Epidermal melanocyte (primary cell): ENCODE measurements around the gene CSPG4.
"Not testable (repeated sequence)": the region's sequence is repeated elsewhere in the genome, so short reads cannot be mapped to it uniquely, and the experiment has no call there.

Experiments
- DNase-seq: peaks from one replicate; pipeline ENCODE4 v3.0.0; 2011; ENCODE audit warnings: low spot score; ENCODE audit not compliant: insufficient read length

The CSPG4 gene

DNA sequence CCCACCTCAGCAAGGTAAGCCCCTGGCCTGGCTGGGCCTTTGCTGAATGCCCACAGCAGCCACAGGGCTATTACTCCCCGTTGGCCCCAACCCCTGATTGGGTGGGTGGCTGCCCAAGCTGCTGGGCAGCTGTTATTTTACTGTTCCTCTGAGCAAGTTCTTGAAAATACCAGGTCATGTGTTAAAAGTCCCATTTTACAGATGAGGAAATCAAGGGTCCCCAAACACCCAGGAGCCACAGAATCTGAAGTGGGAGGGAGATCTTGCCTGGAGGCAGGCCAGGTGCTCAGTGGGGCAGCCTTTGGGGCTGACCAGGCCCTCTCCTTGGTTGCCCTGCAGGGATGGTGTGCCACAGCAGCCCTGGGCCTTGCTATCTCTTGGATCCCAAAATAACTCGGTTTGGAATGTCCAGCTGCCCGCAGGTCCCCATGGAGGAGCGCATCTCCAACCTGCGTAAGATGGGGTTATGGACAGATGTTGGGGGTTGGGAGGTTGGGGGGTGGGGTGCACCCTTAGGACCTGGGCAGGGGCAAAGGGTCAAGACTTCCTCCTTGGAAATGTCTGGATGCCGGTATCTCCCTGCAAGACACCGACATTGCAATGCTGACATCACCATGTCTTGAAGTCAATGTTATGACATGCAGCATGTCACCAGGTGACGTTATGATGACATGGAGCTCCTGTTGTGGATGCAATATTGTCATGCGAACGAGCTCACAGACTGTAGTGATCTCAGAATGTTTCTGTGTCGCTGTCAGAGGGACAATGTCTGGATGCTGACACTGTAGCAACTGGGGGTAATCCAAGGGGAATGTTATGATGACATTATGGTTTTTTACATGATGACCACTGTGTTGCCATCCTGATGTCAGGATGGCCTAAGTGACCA lies 13.3 kb upstream of the CSPG4 start:
- no peak for DNase-seq

GRCh38 chr15:75725006-75725718 lies 12.5 kb upstream of the CSPG4 start:
- no peak for DNase-seq

DNA sequence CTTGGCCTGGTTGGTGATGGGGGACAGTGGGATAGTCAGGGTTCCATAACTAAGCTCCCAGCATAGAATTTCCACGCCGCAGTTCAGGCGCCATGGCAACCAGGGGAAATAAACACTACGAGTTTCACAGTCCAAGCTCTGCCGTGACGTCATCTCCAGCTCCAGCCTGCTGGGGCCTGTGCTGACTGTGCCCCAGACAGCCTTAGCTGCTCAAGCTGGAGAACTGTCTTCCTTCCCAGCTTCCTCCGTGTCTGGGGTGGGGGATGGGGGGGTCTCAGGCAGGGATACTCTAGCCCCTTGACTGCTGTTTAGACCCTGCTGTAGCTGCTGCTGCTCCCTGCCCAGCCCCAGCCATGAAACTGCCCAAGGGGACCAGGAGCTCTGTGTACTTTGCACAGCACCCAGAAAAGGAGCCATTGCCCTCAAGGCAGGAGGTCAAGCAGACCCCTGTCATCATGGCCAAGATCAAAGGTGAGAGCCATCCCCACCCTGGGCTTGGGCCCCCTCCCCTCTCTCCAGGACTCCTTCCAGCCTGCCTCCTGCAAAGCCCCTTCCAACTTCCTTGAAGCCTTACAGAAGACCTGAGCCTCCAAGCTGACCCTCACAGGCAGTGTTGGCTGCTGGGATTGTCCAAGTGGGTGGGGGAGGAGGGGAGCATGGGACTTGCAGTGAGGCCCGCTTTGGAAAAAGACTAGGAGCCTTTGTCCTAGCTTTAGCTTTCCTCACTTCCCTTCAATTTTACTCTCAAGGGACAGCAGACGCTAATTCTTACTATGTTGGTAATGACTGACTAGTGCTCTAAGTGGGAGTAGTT lies 11.4 kb upstream of the CSPG4 start:
- DNase-seq = peak; percentile 96

DNA sequence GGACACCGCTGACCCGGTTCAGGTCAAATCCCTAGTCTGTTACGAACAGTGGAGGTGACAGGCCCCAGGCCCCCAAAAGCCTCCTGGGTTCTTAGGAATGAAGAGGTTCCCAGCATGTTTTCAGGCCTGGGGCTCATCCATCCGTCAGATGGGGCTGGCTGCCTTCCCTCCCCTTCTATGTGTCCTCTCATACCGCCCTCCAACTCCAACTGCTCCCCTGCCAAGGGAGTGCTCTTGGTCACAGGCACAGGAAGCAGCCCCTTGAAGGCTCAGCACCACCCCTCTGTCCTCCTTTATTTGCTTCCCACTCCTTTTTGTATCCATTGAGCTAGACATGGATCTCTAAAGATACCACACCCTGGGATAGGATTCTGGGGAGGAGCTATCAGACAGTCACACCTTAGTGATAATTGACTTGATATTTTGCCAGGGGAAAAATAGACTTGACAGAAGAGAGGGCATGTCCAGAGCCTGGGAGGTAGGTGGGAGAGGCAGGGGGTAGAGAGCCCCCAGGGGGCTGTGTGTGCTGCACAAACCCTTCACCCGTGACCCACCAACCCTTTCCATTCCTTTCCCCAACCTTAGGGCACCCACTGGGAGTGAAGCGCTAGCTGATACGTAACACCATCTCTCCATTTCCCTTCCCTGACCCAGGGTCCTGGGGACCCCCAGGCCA lies 10.7 kb upstream of the CSPG4 start:
- no peak for DNase-seq

DNA sequence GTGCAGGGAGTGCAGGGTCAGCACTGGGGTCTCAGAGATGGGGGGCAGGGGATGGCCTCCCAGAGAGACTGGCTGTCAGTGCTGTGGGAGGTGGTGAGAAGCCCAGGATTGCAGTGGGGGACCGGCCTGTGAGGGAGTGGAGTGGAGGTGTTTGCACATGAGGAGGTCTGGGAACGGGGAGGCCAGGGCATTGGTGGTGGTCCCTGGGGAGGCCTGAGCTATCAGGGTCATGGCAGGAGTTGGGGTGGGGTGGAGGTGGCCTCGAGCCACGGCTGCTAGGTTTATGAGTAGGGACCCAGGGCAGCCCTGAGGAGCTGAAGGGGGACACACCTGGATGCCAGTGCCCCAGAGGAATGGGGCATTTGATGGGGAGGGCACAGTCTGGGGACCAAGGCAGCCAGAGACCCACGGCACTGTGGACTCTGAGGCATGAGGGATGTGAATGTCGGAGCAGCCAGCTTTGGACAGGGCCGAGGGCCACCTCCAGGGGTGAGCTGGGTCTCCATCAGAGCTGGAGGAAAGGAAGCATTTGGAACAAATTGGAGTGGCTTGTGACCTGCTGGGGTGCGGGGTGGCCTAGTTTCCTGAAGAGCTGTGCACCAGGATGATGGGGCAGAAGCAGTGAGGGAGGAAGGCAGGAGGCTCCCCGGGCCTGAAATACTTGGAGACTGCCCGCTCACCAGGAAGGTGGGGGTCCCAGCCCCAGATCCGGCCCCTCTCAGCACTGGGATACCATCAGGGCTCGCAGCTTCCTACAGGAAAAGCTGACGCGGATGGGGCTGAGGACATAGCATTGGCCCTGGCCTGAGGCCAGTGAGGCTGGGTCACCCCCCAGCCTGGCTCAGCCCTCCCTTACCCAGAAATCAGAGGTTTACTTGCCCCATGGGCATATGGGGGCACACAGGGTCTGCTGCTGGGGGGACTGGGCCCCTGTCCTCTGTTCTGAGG lies 9.5 kb upstream of the CSPG4 start:
- DNase-seq = no peak

GRCh38 chr15:75721480-75721922 lies 8.9 kb upstream of the CSPG4 start:
- DNase-seq = no peak

GRCh38 chr15:75720787-75721479 lies 8.3 kb upstream of the CSPG4 start:
- DNase-seq = no peak

- DNase-seq = no peak
Measured at GRCh38 chr15:75720297-75720696, 7.6 kb upstream of the CSPG4 start.

GRCh38 chr15:75718328-75718727 lies 5.7 kb upstream of the CSPG4 start:
- DNase-seq = no peak

DNA sequence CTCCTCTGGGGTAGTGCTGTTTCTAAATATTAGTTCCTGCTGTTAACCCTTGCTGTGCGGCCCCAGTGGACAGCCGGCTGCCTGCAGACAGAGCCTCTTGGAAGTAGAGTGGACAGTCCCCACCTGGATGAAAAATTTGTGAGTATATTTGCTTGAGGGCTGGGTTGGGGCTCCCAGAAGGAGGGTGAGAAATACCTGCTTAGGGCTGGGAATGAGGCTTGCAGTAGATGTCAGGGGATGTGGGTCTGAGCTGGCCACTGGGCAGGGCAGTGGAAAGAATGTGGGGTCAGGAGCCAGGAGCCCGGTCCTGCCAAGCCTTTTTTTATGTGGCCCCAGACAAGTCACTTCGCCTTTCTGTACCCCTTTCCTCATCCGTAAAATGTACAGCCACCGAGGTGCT lies 4.4 kb upstream of the CSPG4 start:
- not testable (repeated sequence) for DNase-seq

DNA sequence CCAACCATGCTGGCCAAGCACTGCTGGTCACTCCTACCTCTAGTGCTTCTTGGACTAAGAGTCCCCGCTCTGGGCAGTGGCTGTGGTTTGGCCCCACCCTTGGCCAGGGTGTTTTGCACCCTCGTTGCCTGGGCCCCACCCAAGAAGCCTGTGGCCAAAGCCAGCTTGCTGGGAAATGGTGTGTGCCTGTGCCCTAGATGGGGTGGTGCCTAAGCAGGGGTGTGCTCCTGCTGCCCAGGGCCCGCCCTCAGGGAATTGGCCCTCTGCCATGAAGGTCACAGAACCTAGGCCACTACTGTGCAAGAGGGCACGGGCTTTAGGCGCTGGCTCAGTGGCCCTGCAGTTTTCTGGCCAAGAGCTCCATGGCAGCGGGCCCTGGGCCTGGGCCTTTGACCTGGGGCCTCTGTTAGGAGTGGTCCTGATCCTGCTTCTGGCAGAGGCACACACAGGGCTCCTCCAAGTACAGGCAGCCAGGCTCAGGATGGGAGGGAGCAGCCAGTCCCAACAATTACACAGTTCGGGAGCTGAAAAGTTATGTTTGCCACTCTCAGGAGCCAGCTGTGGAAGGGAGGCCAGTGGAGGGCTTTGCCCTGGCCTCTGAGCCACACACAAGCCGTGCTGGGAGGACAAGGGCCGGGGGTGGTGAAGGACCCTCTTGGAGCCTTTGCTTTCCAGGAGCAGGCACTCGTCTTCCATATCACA lies 3.8 kb upstream of the CSPG4 start:
- DNase-seq = not testable (repeated sequence)

DNA sequence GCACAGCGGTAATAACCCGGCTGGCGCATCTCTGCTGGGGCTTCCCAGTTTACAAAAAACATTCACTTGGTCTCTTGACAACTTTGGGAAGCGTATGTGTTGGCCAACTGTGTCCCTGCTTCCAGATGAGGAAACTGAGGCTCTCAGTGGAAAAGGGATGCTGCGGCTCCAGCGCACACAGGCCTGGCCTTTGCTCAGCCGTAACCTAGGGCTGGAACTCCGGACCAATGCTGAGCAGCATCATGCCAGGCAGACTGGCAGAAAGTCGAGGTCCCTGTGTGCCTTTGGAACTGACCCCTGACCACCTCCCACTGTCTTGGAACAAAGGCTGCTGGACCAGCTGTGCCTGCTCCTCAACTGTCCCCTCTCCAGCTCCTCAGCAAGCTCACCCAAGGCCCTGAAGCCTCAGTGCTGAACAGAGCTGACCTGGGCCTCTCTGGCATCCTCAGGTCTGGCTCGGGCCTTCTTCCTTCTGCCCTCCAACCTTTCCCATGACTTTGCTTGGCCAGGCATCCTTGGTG lies 2.7 kb upstream of the CSPG4 start:
- DNase-seq = not testable (repeated sequence)

DNA sequence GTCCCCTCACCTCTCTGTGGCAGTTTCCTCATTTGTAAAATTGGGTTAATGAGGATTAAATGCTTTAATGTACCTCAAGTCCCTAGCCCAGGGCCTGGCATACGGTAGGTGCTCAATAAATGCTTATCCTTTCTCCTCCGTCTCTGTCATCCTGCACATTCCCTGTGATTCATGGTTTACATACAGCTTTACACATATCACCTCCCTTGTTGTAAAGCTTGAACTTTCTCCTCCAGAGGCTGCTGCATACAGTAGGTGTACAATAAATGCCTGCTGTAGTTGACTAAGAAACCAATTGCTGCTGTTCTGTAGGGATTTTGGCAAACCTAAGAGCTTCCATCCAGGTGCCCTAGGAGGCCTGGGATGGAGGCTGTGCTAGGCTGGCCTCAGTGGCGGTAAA lies 1.5 kb upstream of the CSPG4 start:
- no peak for DNase-seq

DNA sequence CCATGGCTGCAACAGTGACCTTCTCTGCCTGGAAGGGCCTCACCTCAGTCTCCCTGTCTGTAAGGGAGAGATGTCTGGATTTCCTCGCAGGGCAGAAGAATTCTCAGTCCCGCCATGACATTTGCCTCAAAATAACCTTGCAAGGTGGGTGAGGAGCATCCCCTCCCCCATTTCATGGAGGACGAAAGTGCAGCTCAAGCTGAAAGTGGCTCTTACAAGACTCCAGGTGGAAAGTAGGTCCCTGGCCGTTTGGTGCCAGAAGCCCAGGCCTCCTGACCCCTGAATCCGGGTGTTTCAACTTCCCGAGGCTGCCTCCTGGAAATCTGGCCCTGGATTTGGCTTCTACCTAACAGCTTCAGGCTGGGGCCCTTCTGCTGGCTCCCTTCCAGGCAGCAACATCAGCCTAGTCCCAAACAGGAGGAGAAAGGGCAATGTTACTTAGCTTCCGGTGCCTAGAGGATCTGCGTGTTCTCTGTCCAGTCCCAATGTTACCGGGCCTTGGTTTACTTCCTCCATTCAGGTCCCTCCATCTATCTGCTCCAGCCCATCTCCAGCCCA lies 769 bp upstream of the CSPG4 start:
- DNase-seq = no peak

GRCh38 chr15:75711495-75711894 lies 1.2 kb downstream of the CSPG4 start:
- DNase-seq = not testable (repeated sequence)

- not testable (repeated sequence) for DNase-seq
Measured at GRCh38 chr15:75710874-75711273, 1.8 kb downstream of the CSPG4 start.

DNA sequence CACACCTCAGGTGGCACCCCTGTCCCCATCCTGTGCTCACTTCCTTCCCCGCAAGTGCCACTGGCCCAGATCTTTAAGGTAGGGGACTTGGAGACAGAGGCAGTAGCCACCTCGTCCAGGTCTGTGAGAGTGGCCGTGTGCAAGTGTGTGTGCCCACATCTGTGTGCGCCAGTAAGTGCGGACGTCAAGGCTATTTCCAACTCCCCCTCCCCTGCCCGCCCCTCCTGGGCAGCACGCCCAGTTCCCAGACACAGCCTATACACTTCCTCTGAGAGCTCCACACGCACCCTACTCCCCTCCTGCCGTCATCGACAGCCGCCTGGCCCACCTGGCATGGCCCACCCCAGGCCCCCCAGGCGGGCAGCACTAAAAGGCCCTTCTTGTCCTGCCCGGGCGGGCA lies 3.2 kb downstream of the CSPG4 start:
- DNase-seq = not testable (repeated sequence)

DNA sequence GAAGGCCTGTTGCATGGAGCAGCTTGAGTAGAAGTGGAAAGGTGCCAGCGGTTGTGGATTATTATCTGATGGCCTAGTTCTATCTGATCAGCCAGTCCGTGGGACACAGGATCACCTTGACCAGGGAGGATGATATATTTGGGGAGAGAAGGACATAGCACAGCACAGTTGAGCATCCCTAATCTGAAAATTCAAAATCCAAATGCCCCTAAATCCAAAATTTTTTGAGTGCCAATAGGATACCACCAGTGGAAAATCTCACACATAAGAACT lies 6.0 kb downstream of the CSPG4 start:
- DNase-seq = no peak
